Stimulated activated CD8-positive, alpha-beta memory T cell treated with anti-CD3 and anti-CD28 coated beads, Interleukin-7, amount 100 ng/mL, for 4 hours (primary cell): Measurements from ENCODE around the gene TSPAN3.

Experiments
- DNase-seq, 2 donors: peaks; one replicate each; pipeline ENCODE4 v3.0.0-alpha.2; 2020; ENCODE audit warnings: low read depth in 2 of 2

The TSPAN3 gene

DNA sequence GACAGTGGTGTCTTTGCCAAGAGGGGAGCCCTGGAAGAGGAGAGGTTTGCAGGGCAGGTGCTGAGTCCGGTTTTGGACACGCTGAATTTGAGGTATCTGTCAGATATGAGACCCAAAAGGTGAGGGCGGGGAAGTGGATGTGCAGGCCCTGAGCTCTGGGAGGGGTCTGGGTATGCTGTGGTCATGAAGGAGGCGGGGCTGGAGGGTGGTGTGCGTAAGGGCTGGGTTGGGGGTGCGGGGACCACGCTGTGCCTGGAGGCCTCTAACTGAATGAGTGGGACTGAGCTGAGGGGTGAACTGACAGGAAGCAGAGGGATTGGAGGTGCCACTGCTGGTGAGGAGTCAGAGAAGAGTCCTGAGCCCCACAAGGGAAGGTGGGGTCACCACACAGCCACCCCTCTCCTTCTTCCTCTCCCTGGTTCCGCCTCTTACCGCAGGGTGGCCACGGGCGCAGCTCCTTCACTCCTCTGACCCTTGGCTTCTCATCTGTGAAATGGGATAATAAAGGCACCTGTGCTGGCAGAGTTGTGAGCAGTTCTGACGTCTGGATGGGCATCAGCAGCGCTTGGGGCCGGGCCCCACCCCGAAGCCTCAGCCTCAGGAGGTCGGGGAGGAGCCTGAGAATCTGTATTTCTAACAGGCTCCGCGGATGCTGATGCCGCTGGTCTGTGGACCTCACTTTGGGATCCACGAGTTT, 47.2 kb downstream of the TSPAN3 start:
- no peak for DNase-seq

DNA sequence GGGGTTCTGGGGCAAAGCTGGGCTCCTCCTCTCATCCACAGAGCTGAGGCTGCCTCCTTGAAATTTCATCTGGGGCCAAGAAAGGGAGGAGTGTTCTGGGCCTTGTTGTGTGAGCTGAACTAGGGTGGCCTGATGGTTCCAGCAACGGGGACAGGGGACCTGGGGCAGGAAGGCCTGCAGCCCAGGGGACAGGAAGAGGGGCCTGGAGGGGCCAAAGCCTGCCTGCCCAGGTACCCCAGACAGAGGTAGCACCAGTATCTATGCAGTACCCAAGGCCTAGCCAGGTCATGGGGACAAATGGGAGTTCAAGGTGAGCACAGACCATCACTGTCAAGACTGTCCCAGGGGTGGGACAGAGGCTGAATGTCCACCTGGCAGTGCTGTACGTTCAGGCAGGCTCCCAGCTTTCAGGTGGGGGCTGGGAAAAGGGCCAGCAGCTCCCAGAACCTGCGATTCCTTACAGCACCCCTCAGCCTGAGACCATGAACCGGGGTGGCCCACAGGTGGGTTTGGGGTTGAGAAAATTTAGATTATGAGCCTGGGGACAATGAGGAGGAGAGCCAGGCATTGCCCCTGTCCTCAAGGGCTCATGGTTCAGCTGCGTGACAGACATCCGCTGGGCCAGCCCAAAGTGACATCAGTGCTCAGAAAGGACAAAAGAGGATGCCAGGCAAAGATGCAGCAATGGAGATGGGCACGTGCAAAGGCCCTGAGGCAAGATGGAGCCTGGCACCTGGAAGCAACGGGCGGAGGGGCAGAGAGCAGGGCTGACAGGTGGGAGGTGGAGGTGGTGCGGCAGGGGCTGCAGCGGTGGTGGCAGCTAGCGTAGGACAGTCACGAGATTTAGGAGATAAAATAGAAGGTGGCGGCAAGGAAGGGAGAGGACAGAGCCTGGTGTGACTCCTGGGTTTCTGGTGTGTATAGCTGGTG, 48.0 kb downstream of the TSPAN3 start:
- DNase-seq, result no peak

DNA sequence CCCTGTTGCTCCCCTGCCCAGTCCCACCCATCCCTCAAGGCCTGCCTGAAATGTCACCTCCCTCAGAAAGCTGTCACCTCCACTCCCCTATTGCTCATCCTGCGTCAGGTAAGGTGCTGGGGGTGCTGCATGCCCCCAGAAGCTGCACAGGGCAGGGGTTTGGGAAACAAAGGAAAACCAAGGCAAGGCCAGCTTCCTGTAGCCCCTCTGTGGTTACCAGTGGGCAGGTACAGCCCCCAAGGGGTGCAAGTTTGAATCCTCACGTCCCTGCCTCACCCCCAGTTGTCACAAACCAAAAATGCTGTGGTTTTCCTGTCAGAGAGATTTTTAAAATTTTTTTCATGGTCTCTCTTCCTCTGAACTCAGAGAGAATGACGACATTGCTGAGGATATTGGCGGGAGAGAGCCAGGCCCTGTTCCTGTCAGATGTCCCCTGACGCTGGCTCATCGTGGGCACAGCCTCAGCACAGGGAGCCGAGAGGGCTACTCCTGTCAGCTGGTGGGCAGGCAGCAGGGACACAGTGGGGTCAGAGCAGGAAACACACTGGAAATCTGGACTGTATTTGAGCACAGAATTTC, 49.0 kb downstream of the TSPAN3 start:
- no peak for DNase-seq

DNA sequence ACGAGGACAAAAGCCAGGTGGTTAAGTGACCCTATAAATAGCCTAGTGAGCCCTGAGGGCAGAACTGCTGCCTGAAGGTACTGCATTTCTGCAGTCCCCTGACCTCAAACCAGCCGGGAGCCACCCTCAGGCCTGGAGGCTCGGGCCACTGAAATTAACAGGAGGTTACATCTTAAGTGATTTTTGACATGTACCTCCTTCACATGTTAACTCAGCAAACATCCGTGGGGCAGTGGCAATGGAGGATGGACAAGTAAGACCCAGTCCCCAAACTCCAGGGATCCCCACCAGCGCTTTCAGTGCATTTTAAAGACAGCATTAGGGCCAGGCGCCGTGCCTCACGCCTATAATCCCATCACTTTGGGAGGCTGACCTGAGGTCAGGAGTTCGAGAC, 49.8 kb downstream of the TSPAN3 start:
- no peak for DNase-seq

DNA sequence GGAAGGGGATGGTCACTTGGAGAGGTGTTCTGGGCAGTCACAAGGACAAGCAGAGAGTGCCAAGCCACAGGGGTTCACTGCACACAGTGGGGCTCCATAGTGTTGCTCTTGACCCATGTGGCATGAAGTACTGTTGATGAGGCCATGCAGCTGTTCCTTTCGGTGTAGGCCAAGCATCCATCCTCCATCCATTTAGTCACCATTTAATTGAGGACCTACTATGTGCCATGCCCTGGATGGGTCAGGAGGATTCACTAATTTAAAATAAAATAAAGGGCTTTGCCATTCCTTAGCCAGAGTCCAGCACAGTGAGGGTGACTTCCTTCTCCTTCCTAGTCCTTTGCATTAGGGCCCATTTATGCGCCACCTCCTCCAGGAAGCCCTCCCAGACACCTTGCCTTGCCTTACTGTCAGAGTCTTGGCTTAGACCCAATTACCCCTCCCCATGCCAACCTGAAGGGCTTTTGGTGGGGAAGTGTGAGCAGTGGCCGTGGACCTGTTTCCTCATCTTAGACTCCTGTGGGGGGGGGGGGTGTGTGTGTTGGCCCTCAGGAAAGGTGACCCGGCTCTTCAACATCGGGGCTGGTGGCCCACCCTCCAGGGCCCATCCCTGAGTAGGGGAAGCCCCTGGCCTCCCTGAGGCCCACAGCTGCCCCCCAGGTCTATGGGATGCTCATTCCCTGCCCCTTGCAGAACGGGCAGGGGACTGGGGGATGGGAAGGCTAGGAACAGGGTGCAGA, 50.4 kb downstream of the TSPAN3 start:
- DNase-seq, result no peak

DNA sequence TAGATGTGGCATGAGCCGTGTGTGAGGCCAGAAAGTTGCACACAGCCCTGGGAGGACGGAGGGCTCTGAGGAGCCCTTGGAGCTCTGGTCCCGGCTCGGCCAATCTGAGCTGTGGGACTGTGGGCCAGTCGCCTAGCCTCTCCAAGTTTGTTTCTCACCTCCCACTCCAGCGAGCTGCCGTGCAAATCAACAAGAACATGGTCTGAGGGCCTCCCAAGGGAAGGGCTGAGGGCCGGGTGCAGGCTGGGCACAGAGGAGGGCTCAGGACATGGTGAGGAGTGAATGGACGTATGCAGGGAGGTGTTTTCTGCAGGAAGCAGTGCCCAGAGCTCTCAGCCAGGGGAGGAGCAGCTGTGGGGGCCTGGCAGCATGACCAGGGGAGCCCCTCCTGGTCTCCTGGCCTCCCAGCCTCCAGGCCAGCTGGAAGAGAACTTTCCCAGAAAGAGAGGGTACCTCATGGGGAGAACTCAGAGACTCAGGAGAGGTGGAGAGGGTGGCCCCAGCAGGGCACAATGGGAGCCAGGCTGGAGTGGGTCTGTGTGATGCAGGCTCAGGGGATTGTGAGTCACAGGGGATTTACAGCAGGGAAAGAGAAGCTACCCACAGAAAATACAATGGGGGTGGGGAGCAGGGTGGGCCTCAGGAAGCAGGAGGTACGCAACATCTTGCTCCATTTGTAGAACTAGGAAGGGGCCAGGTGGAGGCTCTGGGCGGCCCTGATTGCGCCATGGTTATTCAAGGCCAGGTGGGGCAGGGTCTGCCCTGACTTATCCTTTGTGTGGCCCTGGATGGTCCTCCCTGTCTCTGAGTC, 51.2 kb downstream of the TSPAN3 start:
- DNase-seq, result no peak

DNA sequence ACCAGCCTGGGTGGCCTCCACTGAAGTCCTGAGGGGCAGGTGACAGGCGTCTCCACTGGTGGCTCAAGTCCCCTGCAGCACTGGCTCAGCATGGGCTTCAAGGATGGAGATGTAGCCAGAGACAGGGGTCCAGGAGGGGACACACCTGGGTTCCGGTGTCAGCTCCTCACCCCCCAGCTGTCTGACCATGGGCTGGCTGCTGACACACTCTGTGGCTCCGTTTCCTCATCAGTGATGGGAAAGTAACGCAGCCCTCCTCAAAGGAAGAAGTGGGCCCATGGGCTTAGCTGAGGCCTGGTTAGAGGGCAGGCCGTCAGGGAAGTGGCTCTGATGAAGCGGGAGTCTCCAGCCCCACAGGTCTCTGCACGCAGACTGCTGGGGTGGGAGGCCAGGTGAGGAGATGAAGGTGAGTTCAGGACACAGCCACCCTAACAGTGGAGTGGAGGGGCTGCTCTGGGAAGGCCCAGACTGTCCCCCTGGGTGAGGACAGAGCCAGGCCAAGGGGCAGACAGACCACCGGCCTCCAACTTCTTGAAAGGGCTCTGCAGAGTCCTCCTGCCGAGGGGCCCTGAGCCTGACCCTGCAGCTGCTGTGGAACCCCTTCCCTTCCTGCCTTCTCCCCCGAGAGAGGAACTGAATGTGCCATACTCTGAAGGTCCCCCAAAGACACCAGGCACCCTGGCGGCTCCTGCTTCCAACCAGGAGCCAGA, 52.0 kb downstream of the TSPAN3 start:
- DNase-seq, result no peak

DNA sequence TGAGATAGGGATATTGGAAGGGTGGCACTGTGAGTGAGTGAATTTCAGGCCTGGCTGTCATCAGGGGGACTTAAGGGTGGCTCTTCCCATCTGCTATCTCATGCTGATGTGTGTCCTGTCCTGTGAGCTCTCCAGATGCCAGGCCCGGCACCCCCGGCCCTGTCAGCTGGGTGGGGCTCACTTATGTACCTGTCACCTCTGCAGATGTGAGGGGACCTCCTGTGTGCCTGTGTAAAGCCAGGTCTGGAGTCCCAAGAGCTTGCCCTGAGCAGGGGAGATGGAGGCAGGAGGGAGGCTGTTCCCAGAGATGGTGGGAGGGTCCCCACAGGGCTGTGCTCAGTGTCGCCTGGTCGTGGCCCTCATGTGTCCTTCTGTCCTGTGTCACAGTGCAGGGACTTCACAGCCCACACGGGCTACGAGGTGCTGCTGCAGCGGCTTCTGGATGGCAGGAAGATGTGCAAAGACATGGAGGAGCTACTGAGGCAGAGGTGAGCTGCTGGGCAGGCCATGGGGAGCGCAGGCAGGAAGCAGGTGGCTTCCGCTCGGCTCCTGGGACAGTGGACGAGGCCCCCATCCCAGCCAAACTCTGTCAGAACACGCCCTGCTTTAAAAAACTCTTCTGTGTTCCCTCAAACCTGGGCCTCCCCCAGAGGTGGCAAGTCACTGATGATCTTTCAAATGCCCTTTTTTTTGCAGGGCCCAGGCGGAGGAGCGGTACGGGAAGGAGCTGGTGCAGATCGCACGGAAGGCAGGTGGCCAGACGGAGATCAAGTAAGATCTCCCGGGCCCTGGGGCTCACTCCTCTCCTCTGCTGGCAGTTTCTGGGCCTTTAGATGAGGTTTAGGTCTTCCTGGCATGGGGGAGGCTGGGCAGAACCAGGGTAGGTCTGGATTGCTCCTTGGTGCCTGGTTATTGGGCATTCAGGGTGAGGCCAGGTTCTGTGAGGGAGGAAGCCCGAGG, 52.9 kb downstream of the TSPAN3 start:
- DNase-seq, result no peak

DNA sequence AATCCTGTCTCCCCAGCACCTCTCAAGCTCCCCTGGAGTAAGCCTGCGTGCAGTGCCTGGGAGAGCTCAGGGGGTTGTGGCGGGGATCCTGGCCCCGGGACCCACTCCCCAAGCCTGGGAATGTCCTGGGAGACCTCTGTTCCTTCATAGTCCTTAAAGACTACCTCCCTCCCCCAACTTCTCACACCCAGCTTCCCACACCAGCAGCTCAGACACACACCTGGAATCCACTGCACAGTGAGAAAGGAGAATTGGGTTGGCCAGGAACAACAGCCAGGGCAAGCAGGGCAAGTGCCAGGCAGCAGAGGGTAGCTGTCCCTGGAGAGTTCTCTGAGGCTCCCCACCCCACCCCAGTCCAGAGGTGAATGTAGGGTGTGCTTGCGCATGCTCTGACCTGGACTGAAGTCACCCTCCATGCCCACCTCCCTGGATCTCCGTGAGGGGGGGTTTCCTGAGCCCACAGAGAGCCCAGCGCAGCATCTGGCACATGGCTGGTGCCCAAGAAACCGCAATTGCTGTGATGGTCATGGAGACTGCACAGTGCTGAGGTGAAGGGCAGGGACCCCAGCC, 53.7 kb downstream of the TSPAN3 start:
- no peak for DNase-seq

DNA sequence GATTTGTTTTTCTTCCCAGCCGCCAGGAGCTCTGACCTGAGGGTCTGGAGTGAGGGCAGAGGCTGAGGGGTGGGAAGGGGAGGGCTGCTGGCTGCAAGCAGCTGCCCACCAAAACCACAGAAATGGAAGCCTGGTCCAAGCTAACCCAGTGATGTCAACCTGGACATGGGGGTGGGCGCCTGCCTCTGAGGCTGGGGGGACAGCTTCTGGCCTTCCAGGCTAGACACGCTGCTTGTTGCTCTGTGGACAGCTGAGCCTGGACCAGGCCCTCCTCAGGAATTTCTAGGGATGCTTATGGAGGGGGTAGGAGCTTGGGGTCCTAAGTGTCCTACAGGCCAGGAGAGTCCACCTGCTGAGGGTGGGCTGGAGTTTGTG, 54.6 kb downstream of the TSPAN3 start:
- DNase-seq, result no peak

DNA sequence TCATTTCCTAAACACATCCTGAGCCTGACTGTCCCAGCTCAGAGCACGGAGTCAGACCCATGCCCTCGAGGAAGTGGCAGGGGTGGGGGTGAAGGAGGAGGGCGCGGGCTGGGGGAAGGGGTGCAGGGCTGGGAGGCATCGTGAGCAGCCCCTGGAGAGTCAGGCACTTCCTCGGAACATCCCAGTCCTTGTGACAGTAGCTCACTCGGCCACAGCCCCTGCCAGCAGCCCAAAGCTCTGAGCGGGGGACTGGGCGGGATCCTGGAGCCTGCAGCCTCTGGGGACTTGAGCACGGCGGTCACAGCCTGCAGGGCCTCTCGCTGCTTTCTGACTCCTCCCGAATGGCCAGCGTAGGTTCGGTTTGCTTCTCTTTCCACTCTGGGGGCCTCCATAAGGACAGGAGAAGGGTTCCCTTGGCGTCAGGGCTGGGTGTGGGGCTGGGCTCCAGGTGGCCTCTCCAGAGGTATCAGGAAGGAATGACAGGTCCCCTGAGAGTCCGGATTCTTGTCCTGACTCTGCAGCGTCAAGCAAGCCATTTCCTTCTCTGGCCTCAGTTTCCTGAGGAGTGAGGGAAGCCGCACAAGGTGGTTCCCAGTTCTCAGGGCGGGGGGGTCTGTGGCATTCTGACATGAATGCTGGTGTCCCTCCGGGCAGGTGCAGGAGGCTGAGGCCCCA, 55.1 kb downstream of the TSPAN3 start:
- no peak for DNase-seq

DNA sequence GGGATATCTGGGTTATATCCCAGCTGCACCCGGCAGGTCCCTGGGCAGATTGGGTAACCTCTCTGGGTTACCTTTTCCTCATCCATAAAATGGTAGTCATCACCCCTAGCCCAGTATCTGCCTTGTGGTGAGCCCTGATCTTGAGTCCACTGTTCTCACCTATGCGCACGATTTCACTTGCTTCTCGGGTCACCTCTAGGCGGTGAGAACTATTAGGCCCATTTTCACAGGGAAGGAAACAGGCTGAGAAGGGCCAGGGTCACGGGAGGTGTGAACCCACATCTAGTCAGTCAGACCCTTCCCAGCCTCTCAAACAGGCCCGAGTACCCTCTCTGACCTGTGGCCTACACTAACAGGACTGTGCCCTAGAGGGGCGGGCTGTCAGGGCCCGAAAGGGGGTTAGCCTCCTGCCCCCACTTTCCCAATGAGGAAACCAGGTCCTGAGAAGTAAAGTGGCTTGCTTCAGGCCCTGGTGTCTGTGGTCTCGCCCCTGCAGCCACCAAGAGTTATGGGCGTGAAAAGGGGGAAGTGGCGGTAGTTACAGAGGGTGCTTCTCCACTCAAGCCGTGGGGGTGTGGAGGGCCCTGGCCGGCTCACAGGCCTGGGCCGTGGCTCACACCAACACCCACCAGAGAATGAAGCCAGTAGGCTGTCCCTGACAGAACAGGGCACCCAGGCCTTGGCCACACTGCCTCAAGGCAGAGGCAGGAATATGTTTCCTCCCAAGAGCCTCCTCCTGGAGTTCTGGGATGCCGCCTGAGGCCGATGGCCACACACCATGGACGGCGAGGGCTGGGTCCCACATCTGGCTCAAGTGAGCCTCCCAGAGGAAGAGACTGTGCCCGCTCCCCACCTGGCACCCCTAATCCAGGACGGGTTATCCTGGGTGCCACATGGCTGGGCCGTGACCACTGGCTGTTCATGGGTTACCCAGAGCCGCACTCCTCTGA, 56.5 kb downstream of the TSPAN3 start:
- DNase-seq, result no peak

DNA sequence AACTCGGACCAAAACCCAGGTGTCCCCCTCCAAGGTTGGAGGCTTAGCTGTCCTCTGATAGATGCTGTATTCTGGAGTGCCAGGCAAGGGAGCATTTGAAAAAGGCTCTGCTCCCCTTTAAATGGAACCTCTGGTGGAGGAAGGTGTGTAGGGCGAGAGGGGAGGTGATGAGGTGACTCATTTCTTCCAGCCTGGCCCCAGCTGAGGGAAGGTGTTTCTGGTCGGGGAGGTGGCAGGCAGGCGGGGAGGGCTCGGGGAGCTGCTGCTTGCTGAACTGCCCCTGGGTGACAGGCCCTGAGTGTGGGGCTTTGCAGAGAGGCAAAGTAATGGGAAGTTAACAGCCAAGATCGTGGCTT, 57.2 kb downstream of the TSPAN3 start:
- DNase-seq, result peak; percentile 89 to 91

DNA sequence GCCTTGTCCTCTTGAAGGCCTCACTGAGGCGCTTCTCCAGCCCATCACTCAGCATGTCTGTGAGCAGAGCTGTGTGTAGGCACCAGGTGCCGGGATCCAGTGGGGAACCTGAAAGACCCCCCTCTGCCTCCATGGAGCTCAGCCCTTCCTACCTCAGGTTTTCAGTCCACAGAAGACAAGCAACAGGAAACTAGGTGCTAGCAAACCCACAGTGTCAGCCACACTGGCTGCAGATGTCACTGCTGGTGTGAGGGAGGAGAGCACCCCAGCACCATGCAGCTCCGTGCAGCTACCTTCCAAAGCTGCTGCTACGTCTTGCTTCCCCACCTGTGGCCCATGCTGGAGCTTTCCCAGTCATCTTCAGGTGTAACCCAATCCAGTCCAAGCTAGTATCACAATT, 58.0 kb downstream of the TSPAN3 start:
- DNase-seq, result no peak

DNA sequence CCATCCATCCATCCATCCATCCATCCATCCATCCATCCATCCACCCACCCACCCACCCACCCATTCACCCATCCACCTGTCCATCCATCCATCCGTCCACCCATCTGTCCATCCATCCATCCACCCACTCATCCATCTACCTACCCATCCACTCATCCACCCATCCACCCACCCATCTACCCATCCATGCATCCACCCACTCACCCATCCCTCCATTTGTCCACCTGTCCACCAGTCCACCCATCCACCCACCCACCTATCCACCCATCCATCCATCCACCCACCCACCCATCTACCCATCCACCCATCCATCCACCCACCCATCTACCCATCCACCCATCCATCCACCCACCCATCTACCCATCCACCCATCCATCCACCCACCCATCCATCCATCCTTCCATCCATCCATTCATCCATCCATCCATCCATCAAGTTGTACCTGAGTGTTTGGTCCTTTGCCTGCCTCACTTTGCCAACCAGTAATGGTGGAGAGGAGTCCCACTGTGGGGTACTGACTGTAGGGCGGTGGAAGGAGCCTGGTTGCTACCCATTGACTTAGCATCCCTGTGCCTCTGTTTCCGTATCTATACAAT, 58.7 kb downstream of the TSPAN3 start:
- DNase-seq, result no peak

DNA sequence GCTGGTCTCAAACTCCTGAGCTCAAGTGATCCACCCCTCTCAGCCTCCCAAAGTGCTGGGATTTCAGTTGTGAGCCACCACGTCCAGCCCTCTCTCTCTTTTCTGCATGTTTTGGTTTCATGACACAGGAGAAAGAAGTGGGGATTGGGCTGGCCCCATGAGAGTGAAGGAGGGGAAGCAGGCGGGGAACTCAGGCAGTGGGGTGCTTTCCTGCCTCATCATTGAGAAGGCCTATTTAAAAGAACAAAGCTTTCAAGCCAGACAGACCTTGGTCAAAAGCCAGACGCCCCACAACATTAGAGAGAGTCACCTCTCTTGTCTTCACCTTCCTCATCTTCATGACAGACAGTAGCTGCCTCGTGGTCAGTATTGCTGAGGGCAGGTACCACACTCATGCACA, 60.1 kb downstream of the TSPAN3 start:
- DNase-seq, result no peak

DNA sequence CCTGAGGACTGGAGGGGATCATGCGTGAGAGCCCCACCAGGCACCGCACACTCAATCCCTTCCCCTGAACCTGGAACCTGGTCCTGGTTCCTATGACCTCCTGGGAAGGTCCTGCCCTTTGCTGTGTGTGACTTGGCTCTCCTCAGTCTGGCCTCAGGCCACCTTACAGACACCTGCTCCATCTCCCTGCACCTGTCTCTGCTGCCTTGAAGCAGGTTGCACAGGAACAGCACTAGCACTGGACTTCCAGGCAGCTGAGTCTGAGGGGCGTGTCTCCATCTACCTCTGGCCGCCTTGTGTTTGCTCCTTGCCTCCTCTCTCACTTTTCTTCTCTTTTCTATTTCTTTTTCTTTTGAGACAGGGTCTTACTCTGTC, 60.6 kb downstream of the TSPAN3 start:
- no peak for DNase-seq
